ENCODE results near the gene RINL.

- TF ChIP-seq GATA2 (IDR thresholded peaks at IDR 0.05; ENCODE audit: low read depth, low read length): no peak
- TF ChIP-seq GATA3 (IDR thresholded peaks at IDR 0.05; ENCODE audit: low read depth, low read length): no peak
Measured at GRCh38 chr19:38900202-38900629, 22.1 kb upstream of the RINL start.

Measured in SH-SY5Y (cell line).